Muscle of leg (tissue), 11 donors: ENCODE results near the gene ZBTB47. TPM values are rescaled to one million over a fixed set of nuclear protein-coding genes. Genes with fewer than 3 reads are reported as not detected.

Experiments
- DNase-seq: peaks from one replicate; pipeline ENCODE4 v3.0.0; 2013
- H3K27ac ChIP-seq: one replicate; pipeline ENCODE4 v1.5.1; 2013; ENCODE audit warnings: mild to moderate bottlenecking, low read length, control low read depth
- H3K27me3 ChIP-seq: one replicate; pipeline ENCODE4 v1.6.1; 2013; ENCODE audit warnings: low read length; ENCODE audit not compliant: control insufficient read depth, insufficient read depth
- H3K36me3 ChIP-seq: one replicate; pipeline ENCODE4 v1.6.1; 2013; ENCODE audit warnings: low read length; ENCODE audit not compliant: control insufficient read depth, insufficient read depth
- H3K4me1 ChIP-seq: one replicate; pipeline ENCODE4 v1.6.1; 2013; ENCODE audit warnings: low read length; ENCODE audit not compliant: control insufficient read depth, insufficient read depth
- H3K4me3 ChIP-seq: one replicate; pipeline ENCODE4 v1.5.1; 2013; ENCODE audit warnings: low read length, control low read depth
- H3K9me3 ChIP-seq: replicated peaks from 2 replicates; pipeline ENCODE4 v1.6.1; 2013; ENCODE audit warnings: low read depth, low read length; ENCODE audit not compliant: control insufficient read depth
- WGBS: methylation state at CpG from one replicate; pipeline ENCODE4 v1.1.5; 2013; ENCODE audit warnings: missing lambda C conversion rate; ENCODE audit not compliant: insufficient coverage; 5-methylcytosine and 5-hydroxymethylcytosine counted together
- polyA plus RNA-seq, 8 donors: library from polyadenylated mRNA; unstranded; fragments of 120-200 nt; gene quantifications; one replicate each; pipeline versions ENCODE4 v1.2.1 to v1.2.3, GENCODE V29; 2013; ENCODE audit warnings: inconsistent platforms in 1 of 8, low replicate concordance in 1 of 8; ENCODE audit not compliant: insufficient read length in 8 of 8, insufficient read depth in 1 of 8
- total RNA-seq: library from RNA; stranded (reverse); fragments of 120-200 nt; gene quantifications from one replicate; pipeline ENCODE4 v1.2.4, GENCODE V29; 2013

The ZBTB47 gene
- total and polyA plus RNA-seq, 9 donors, result 25.9 to 36.6 (median 31.4) TPM

- peak overlapping the region; percentile 84 for H3K27ac ChIP-seq
- peaks cover 10% of the 10 kb centered on the region for H3K36me3 ChIP-seq
- H3K4me3 ChIP-seq, result no peak overlapping the region
- no peaks in the 10 kb centered on the region for H3K9me3 ChIP-seq
- H3K27me3 ChIP-seq, result peaks cover 11% of the 10 kb centered on the region
- no peak for DNase-seq
- WGBS, result 86% methylated on average over 4 of the region's 7 CpGs
- peaks cover 31% of the 10 kb centered on the region for H3K4me1 ChIP-seq
These were observed 31.3 kb downstream of the ZBTB47 start for GRCh38 chr3:42684632-42685362.

GRCh38 chr3:42685363-42685881 lies 31.9 kb downstream of the ZBTB47 start, which contains the start of gene KLHL40:
Gene KLHL40 (plus strand): TSS chr3:42685537. CDS start chr3:42685619, 82 bp downstream.
- Histone ChIP-seq H3K27ac (peak within 1 kb of the TSS; percentile 87), H3K9me3 (no peaks in the 10 kb centered on the region), H3K4me3 (peak within 1 kb of the TSS; percentile 48), H3K4me1 (peaks cover 33% of the 10 kb centered on the region), H3K27me3 (peaks cover 11% of the 10 kb centered on the region), H3K36me3 (peaks cover 12% of the 10 kb centered on the region)
- 38% methylated on average over 34 of the region's 34 CpGs for WGBS
- peak; percentile 82 for DNase-seq

DNA sequence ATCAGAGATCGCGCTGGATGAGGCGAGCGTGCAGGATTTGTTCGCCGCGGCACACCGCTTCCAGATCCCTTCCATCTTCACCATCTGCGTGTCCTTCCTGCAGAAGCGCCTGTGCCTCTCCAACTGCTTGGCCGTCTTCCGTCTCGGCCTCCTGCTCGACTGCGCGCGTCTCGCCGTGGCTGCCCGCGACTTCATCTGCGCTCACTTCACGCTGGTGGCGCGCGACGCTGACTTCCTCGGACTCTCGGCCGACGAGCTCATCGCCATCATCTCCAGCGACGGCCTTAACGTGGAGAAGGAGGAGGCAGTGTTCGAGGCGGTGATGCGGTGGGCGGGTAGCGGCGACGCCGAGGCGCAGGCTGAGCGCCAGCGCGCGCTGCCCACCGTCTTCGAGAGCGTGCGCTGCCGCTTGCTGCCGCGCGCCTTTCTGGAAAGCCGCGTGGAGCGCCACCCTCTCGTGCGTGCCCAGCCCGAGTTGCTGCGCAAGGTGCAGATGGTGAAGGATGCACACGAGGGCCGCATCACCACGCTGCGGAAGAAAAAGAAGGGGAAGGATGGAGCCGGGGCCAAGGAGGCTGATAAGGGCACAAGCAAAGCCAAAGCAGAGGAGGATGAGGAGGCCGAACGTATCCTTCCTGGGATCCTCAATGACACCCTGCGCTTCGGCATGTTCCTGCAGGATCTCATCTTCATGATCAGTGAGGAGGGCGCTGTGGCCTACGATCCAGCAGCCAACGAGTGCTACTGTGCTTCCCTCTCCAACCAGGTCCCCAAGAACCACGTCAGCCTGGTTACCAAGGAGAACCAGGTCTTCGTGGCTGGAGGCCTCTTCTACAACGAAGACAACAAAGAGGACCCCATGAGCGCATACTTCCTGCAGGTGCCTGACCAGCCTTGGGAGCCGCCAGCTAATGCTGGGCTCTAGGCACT lies 32.7 kb downstream of the ZBTB47 start:
- Histone ChIP-seq H3K9me3 (no peaks in the 10 kb centered on the region), H3K4me3 (peak overlapping the region; percentile 48), H3K27me3 (peaks cover 11% of the 10 kb centered on the region), H3K36me3 (peaks cover 12% of the 10 kb centered on the region), H3K27ac (peak overlapping the region; percentile 87), H3K4me1 (peaks cover 33% of the 10 kb centered on the region)
- WGBS, result 29% methylated on average over 79 of the region's 80 CpGs
- no peak for DNase-seq

- H3K27ac ChIP-seq, result peak overlapping the region; percentile 51
- DNase-seq, result no peak
- H3K27me3 ChIP-seq, result peaks cover 11% of the 10 kb centered on the region
- peaks cover 14% of the 10 kb centered on the region for H3K36me3 ChIP-seq
- 83% methylated on average over 7 of the region's 7 CpGs for WGBS
- H3K4me3 ChIP-seq, result peak overlapping the region; percentile 48
- no peaks in the 10 kb centered on the region for H3K9me3 ChIP-seq
- H3K4me1 ChIP-seq, result peaks cover 33% of the 10 kb centered on the region
These were observed 33.5 kb downstream of the ZBTB47 start for GRCh38 chr3:42686832-42687650.

DNA sequence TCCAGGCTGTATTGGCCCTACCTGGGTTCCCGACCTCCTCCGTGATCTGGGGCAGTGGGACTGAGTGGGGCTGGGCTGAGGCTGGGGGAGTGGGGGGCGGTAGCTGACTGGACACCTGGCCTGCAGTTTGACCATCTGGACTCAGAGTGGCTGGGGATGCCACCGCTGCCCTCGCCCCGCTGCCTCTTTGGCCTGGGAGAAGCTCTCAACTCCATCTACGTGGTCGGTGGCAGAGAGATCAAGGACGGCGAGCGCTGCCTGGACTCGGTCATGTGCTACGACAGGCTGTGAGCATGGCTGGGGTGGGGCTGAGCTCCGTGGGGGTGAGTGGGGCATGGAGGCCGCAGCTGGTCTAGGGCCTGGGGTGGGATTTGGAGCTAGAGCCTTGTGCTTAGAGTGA lies 34.5 kb downstream of the ZBTB47 start:
- Histone ChIP-seq H3K27ac (no peak overlapping the region), H3K4me3 (peak overlapping the region; percentile 48), H3K9me3 (no peaks in the 10 kb centered on the region), H3K36me3 (peaks cover 23% of the 10 kb centered on the region), H3K27me3 (peaks cover 11% of the 10 kb centered on the region), H3K4me1 (peaks cover 28% of the 10 kb centered on the region)
- no peak for DNase-seq
- 77% methylated on average over 15 of the region's 15 CpGs for WGBS

DNA sequence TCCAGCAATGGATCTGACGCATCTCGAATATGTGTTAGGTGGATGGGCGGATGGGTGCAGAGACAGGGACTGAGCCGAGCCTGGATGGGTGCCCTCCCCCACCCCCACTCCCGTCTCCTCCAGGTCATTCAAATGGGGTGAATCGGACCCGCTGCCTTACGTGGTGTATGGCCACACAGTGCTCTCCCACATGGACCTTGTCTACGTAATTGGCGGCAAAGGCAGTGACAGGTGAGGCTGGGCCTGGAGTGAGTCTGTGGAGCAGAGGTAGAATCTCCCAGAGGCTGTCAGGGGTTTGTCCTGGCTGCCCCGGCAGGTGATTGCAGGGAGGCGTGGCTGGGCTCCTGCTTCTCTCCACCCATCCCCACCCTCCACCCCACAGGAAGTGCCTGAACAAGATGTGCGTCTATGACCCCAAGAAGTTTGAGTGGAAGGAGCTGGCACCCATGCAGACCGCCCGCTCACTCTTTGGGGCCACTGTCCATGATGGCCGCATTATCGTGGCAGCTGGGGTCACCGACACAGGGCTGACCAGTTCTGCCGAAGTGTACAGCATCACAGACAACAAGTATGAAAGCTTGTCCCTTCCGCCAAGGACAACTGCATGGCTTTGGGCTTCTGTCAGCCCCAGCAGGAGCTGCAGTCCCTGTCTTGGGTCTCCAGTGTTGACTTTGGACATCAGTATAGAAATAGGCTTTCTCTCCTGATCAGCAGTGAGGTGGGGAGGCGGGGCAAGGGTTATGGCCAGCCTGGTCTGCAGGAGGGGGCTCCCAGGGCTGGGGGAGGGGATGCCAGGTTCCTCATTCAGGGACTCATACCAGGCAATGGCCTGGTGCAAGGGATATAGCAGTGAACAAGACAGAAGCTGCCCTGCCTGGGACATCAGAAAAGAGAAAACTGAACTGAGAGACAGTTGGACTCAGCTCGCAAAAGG lies 35.3 kb downstream of the ZBTB47 start:
- Histone ChIP-seq H3K9me3 (no peaks in the 10 kb centered on the region), H3K4me1 (peaks cover 24% of the 10 kb centered on the region), H3K27ac (no peak overlapping the region), H3K4me3 (peak overlapping the region; percentile 48), H3K27me3 (peaks cover 11% of the 10 kb centered on the region), H3K36me3 (peaks cover 23% of the 10 kb centered on the region)
- 80% methylated on average over 15 of the region's 22 CpGs for WGBS
- no peak for DNase-seq

- H3K27ac ChIP-seq, result no peak overlapping the region
- H3K4me3 ChIP-seq, result peak overlapping the region; percentile 48
- peaks cover 11% of the 10 kb centered on the region for H3K27me3 ChIP-seq
- WGBS, result 48% methylated on average over 9 of the region's 9 CpGs
- no peak for DNase-seq
- H3K4me1 ChIP-seq, result peaks cover 21% of the 10 kb centered on the region
- peaks cover 23% of the 10 kb centered on the region for H3K36me3 ChIP-seq
- no peaks in the 10 kb centered on the region for H3K9me3 ChIP-seq
These were observed 36.0 kb downstream of the ZBTB47 start for GRCh38 chr3:42689421-42690014.

GRCh38 chr3:42690191-42690590 lies 36.7 kb downstream of the ZBTB47 start:
- no peak for DNase-seq
- Histone ChIP-seq H3K27me3 (peaks cover 11% of the 10 kb centered on the region), H3K9me3 (no peaks in the 10 kb centered on the region), H3K4me3 (no peak overlapping the region), H3K4me1 (peaks cover 14% of the 10 kb centered on the region), H3K27ac (no peak overlapping the region), H3K36me3 (peaks cover 23% of the 10 kb centered on the region)
- 72% methylated on average over 7 of the region's 7 CpGs for WGBS
